ENCODE measurements around the gene PDCD1LG2. TPM values are rescaled to one million over a fixed set of nuclear protein-coding genes. Genes with fewer than 3 reads are reported as not detected.

PDCD1LG2 gene
- total RNA-seq, 4 donors from 2014 or later, result 0.47 to 4.6 (median 2.4) TPM

DNA sequence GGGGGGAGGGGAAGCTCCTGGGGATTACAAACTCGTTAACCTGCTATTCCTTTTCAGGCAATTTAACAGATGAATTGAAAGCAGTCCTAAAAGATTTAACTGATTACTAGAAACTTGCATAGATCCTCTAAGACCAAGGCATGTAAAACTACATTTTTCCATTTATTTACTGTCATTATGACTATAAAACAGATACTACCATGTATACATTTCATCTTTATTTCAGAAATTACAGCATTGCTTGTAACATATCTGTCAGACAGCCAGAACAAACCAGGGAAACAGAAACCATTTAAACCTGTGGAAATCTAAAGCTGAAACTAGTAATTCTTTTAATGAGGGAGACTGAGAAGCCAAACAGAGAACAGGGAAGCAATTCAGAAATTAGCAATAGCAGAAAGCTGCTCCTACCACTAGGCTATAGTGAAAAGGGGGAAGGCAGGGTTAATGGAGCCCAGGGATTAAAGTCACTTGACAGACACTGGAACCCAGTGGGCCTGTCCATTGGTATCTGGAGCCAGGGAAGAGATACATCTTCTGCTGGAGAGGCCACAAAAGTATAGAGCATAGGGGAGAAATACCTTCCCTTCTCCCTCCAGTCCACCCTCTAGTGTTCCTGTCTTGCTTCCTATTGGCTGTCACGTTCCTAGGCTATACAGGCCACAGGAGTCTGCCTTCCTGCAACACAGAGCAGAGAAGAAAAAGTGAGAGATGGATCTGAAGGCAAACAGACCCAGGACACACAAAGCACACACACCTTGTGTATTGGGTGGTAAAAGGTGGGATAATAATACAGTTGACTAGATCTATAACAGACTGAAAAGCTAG lies 33.8 kb downstream of the PDCD1LG2 start:
- Histone ChIP-seq H3K27ac (no peak overlapping the region), H3K27me3 (no peaks in the 10 kb centered on the region), H3K4me3 (no peak overlapping the region), H3K9me3 (no peaks in the 10 kb centered on the region), H3K36me3 (no peaks in the 10 kb centered on the region), H3K4me1 (no peaks in the 10 kb centered on the region)
- TF ChIP-seq, protein P1, sequence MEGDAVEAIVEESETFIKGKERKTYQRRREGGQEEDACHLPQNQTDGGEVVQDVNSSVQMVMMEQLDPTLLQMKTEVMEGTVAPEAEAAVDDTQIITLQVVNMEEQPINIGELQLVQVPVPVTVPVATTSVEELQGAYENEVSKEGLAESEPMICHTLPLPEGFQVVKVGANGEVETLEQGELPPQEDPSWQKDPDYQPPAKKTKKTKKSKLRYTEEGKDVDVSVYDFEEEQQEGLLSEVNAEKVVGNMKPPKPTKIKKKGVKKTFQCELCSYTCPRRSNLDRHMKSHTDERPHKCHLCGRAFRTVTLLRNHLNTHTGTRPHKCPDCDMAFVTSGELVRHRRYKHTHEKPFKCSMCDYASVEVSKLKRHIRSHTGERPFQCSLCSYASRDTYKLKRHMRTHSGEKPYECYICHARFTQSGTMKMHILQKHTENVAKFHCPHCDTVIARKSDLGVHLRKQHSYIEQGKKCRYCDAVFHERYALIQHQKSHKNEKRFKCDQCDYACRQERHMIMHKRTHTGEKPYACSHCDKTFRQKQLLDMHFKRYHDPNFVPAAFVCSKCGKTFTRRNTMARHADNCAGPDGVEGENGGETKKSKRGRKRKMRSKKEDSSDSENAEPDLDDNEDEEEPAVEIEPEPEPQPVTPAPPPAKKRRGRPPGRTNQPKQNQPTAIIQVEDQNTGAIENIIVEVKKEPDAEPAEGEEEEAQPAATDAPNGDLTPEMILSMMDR (IDR thresholded peaks at IDR 0.05), result no peak
- no peak for TF ChIP-seq POLR2AphosphoS5 (IDR thresholded peaks at IDR 0.05)
- TF ChIP-seq POLR2A (IDR thresholded peaks at IDR 0.05), result no peak
- no peak for TF ChIP-seq EP300 (IDR thresholded peaks at IDR 0.05)
- no peak for ATAC-seq
- 16 to 44% methylated on average over 1 of the region's 2 CpGs for WGBS, 2 donors (ENCODE audit: low coverage in 1 of 2)

DNA sequence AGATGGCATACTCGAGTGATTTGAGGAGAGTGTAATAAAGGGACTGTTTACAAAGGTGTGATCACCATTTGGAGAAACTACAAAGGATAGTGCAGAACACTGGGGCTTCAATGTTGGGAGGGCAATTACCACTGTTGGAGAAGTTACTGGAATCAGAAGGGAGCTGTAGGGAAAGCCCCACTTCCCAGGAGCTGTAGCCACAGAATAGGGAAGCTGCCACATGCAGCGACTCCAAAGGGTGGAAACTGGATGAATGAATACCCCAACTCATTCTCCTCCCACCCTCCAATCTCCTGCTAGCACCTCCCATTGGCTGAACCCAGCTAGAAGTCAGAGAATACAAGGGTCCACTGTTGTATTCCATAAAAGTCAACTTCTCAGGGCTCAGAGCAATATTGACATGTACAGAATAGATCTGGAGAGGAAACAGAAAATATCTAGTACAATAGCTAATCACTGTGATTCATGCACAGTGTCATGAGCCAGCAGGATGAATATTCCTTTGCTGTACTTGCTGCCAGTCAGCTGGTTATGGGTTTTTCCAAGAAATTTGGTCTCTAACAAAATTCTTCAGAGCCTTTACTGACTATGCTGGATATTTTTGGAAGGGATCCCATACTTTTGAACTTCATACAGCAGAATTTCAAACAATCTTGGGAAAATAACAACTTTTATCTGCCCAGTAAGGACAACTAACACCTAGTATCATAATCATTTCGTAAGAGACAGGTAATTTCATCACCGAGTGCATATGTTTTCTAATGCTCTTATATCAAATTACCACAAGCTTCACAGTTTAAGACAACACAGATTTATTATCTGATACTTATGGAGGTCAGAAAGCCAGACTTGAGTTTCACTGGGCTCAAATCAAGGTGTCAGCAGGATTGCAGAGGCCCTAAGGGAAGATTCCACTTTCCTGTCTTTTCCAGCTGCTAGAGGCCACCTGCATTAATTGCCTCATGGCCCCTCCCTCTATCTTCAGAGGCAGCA lies 39.6 kb downstream of the PDCD1LG2 start:
- Histone ChIP-seq H3K27ac (no peak overlapping the region), H3K36me3 (no peaks in the 10 kb centered on the region), H3K4me1 (peaks cover 0 to 3% (median 0%) of the 10 kb centered on the region in 3 donors), H3K27me3 (no peaks in the 10 kb centered on the region), H3K4me3 (no peak overlapping the region), H3K9me3 (no peaks in the 10 kb centered on the region)
- WGBS, 2 donors (ENCODE audit: low coverage in 1 of 2), result 60% methylated on average over 4 of the region's 4 CpGs; no CpG with 5 or more reads in 1 of the 2 donors
- TF ChIP-seq, protein P1 (IDR thresholded peaks at IDR 0.05), result no peak
- TF ChIP-seq POLR2A (IDR thresholded peaks at IDR 0.05), result no peak
- TF ChIP-seq POLR2AphosphoS5 (IDR thresholded peaks at IDR 0.05), result no peak
- TF ChIP-seq EP300 (IDR thresholded peaks at IDR 0.05), result no peak
- no peak for ATAC-seq

DNA sequence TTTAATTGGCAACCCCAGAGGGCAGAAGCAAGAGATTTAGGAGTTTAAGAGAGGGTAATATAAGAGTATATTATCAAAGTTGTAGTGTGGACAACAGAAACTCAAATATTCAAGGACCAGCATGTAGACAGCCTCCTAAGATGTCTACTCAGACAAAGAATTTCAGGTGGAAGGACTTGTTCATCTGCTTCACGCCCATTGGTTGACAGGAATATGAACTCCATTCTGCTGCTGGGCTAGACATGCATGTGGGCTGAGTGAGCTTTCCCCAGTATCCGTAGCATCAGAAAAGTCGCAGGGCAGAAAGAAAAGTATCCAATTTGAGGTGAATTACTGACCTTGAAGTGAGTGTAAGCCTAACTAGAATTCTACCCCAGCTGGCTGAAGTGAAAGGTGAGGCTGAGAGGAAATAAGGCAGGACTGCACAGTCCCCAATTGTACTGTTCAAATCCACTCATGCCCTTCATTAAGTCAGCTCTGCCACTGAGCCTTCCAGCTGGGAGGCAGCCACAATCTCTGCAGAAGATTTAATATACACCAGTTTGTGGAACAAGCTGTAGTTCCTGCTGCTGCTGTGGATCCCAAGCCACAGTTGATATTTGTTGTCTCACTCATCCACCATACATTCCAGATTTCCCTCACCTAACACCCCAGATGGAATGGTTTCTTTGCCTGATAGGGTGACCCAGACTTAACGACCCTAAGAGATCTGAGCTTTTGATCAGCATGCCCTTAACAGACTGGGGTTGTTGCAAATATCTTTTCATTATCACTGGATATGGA lies 41.2 kb downstream of the PDCD1LG2 start:
- no peaks in the 10 kb centered on the region for H3K27me3 ChIP-seq
- no peak for TF ChIP-seq POLR2A (IDR thresholded peaks at IDR 0.05)
- TF ChIP-seq EP300 (IDR thresholded peaks at IDR 0.05), result no peak
- no peak for TF ChIP-seq POLR2AphosphoS5 (IDR thresholded peaks at IDR 0.05)
- TF ChIP-seq, protein P1 (IDR thresholded peaks at IDR 0.05), result no peak
- H3K27ac ChIP-seq, result no peak overlapping the region
- peaks cover 0 to 7% (median 0%) of the 10 kb centered on the region in 3 donors for H3K4me1 ChIP-seq
- H3K4me3 ChIP-seq, result no peak overlapping the region
- WGBS, 2 donors (ENCODE audit: low coverage in 1 of 2), result 83 to 91% methylated on average over 2 to 4 of the region's 4 CpGs
- H3K36me3 ChIP-seq, result no peaks in the 10 kb centered on the region
- H3K9me3 ChIP-seq, result no peaks in the 10 kb centered on the region
- ATAC-seq, result no peak

DNA sequence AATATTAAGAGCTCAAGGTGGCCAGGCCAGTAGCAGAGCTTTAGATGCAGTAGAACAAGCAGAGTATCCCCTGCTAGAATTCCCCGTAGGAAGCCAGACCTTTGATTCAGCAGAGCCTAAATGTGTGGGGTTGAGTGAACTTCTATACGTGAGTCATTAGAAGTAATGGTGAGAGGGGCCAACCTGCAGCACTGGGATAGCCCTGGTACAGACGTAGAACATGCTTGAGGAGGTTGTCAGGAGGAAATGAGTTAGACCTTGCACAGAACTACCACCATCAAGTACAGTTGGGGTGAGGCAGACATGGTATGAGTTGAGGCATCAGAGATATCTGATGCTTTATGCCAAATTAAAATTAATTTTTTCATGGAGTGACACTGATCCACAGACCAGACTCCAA lies 42.0 kb downstream of the PDCD1LG2 start:
- ATAC-seq, result no peak
- Histone ChIP-seq H3K9me3 (no peaks in the 10 kb centered on the region), H3K27me3 (no peaks in the 10 kb centered on the region), H3K36me3 (no peaks in the 10 kb centered on the region), H3K27ac (no peak overlapping the region), H3K4me3 (no peak overlapping the region), H3K4me1 (peaks cover 2 to 15% (median 2%) of the 10 kb centered on the region in 3 donors)
- TF ChIP-seq EP300 (IDR thresholded peaks at IDR 0.05) (no peak), POLR2AphosphoS5 (IDR thresholded peaks at IDR 0.05) (no peak), POLR2A (IDR thresholded peaks at IDR 0.05) (no peak)
- TF ChIP-seq, protein P1 (IDR thresholded peaks at IDR 0.05), result no peak
- 84 to 100% methylated on average over 2 of the region's 3 CpGs for WGBS, 2 donors (ENCODE audit: low coverage in 1 of 2)

Data from gastroesophageal sphincter (tissue), 4 donors.